HepG2 (cell line): Measurements from ENCODE around the gene SDC4. TPM values are rescaled to one million over a fixed set of nuclear protein-coding genes. Genes with fewer than 3 reads are reported as not detected.

Experiments
- NFAT5 ChIP-seq: sonication (generic); formaldehyde crosslinking; IDR thresholded peaks from 2 replicates; pipeline ENCODE4 v1.4.0; 2020; ENCODE audit warnings: missing genetic modification reagents
- PTBP1 ChIP-seq: fragments of 200-400 bp; formaldehyde crosslinking; IDR thresholded peaks from 2 replicates; pipeline ENCODE4 v1.6.1; 2018; ENCODE audit warnings: low read length, low read depth; ENCODE audit not compliant: poor library complexity, severe bottlenecking
- ZGPAT ChIP-seq: IDR thresholded peaks from 2 replicates; pipeline ENCODE4 v1.6.1; 2016; ENCODE audit warnings: mild to moderate bottlenecking
- polyA plus RNA-seq, 8 experiments: library from polyadenylated mRNA; depleted of rRNA in 3 of 8; stranded (reverse) in 7 of 8; unstranded in 1 of 8; fragments of >200 nt; fragmentation: Illumina TruSeq in 4 of 8; extraction: Trizol in 4 of 8; gene quantifications; 2 replicates each; pipeline versions ENCODE4 v1.2.1 to v1.2.3, GENCODE V29; 2011 to 2016; ENCODE audit warnings: low read depth in 4 of 8, missing spikeins in 1 of 8, mixed read lengths in 1 of 8; ENCODE audit not compliant: insufficient read depth in 1 of 8
- total RNA-seq, 5 experiments: library from RNA; depleted of rRNA; stranded (reverse); fragments of >200 nt; fragmentation: Illumina TruSeq; extraction: Trizol; gene quantifications; 2 replicates each; pipeline ENCODE4 v1.2.3, GENCODE V29; 2016; ENCODE audit warnings: low read depth in 1 of 5

Gene SDC4
- total and polyA plus RNA-seq, 2 of the 13 experiments (the other 11 are each of a cell fraction or from before 2014, with no cell fraction given), result 49.0 to 65.1 TPM

- TF ChIP-seq NFAT5 (CRISPR knock-in tag) (0 out of 2 replicates have a peak, but pooled peaks have one; percentile 16), PTBP1 (no peak), ZGPAT (CRISPR knock-in tag) (peak; percentile 80)
- TF ChIP-seq, all 625 proteins: peak for 165
Observed at GRCh38 chr20:45338121-45339030, 9.8 kb downstream of the SDC4 start (continued).
